COLO829 (cell line): ENCODE data around the gene DAP3.

Experiments
- DNase-seq: peaks from one replicate; pipeline ENCODE4 v3.0.0; 2012; ENCODE audit warnings: low spot score

Gene DAP3

DNA sequence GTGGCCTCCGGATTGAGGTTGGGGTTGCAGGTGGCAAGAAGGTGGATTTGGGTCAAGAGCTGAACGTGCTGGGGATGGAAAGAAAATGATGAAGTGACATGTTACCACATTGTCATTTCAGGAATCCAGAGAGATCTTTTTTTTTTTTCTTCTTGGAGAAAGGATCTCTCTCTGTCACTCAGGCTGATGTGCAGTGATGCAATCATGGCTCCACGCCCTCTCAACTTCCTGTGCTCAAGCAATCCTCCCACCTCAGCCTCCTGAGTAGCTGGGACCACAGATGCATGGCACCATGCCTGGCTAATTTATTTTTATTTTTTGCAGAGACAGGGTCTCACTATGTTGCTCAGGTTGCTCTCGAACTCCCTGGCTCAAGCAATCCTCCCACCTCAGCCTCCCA, 87.5 kb downstream of the DAP3 start:
- DNase-seq, result no peak

DNA sequence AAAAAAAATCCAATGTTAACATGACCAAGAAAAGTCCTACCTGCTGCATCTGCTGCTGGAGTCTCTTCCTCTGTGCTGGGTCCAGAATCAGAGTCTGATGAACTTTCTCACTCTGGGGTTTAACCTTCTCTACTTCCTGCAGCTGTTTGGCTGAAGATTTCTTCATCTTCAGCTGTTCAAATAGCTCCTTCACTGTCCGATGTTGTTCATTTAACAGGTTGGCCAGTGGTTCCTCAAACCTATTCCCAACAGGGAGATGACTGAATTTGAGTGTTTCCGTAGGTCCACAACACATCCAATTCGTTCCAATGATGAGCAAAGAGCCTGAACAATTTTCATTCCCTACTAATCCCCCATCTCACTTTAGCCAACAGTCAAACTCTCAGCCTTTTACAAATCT, 88.7 kb downstream of the DAP3 start:
- no peak for DNase-seq
